H9 (cell line): Measurements from ENCODE around the gene DCAF5. TPM values are rescaled to one million over a fixed set of nuclear protein-coding genes. Genes with fewer than 3 reads are reported as not detected.
A peak's percentile ranks its signal among the peaks of the same experiment; 100 is the strongest.

ENCODE experiments used
- DNase-seq: peaks from one replicate; pipeline ENCODE4 v3.0.0-alpha.2; 2017
- H2AFZ ChIP-seq: one replicate; pipeline ENCODE4 v1.6.1; 2013; ENCODE audit warnings: mild to moderate bottlenecking, low read length, control low read depth, moderate library complexity
- H2AK5ac ChIP-seq: 2 replicates; pipeline ENCODE4 v1.6.1; 2013; ENCODE audit warnings: low read length, control low read depth, mixed read lengths; ENCODE audit not compliant: insufficient read length
- H2BK120ac ChIP-seq: one replicate; pipeline ENCODE4 v1.6.1; 2013; ENCODE audit warnings: low read depth, mild to moderate bottlenecking, low read length, control low read depth, inconsistent platforms; ENCODE audit not compliant: poor library complexity, severe bottlenecking
- H2BK12ac ChIP-seq: 2 replicates; pipeline ENCODE4 v1.6.1; 2013; ENCODE audit warnings: low read length, control low read depth, mixed read lengths, low read depth; ENCODE audit not compliant: insufficient read length
- H2BK15ac ChIP-seq: 2 replicates; pipeline ENCODE4 v1.6.1; 2013; ENCODE audit warnings: low read depth, low read length, control low read depth
- H2BK20ac ChIP-seq: one replicate; pipeline ENCODE4 v1.6.1; 2013; ENCODE audit warnings: low read depth, mild to moderate bottlenecking, low read length, control low read depth, inconsistent platforms; ENCODE audit not compliant: poor library complexity, severe bottlenecking
- H2BK5ac ChIP-seq: 2 replicates; pipeline ENCODE4 v1.6.1; 2013; ENCODE audit warnings: low read length, control low read depth, mixed read lengths; ENCODE audit not compliant: insufficient read length
- H3K14ac ChIP-seq: 2 replicates; pipeline ENCODE4 v1.6.1; 2013; ENCODE audit warnings: low read length, control low read depth; ENCODE audit not compliant: insufficient read depth
- H3K18ac ChIP-seq: 2 replicates; pipeline ENCODE4 v1.6.1; 2013; ENCODE audit warnings: low read depth, mild to moderate bottlenecking, mixed read lengths, low read length, control low read depth; ENCODE audit not compliant: insufficient read length
- H3K23ac ChIP-seq: 2 replicates; pipeline ENCODE4 v1.6.1; 2013; ENCODE audit warnings: low read length, control low read depth, mixed read lengths, low read depth; ENCODE audit not compliant: insufficient read length
- H3K23me2 ChIP-seq: 2 replicates; pipeline ENCODE4 v1.6.1; 2013; ENCODE audit warnings: low read depth, mild to moderate bottlenecking, mixed read lengths, low read length, control low read depth; ENCODE audit not compliant: insufficient read length, poor library complexity, severe bottlenecking
- H3K27ac ChIP-seq: 2 replicates; pipeline ENCODE4 v1.5.1; 2013; ENCODE audit warnings: low read length, control low read depth, mixed read lengths, low read depth; ENCODE audit not compliant: insufficient read length
- H3K27me3 ChIP-seq: 2 replicates; pipeline ENCODE4 v1.6.1; 2013; ENCODE audit warnings: low read length, control low read depth, inconsistent platforms; ENCODE audit not compliant: insufficient read depth
- H3K4ac ChIP-seq: 2 replicates; pipeline ENCODE4 v1.6.1; 2013; ENCODE audit warnings: low read depth, mild to moderate bottlenecking, control low read depth, inconsistent platforms, low read length, moderate library complexity
- H3K4me1 ChIP-seq: 2 replicates; pipeline ENCODE4 v1.6.1; 2013; ENCODE audit warnings: low read length, control low read depth, inconsistent platforms; ENCODE audit not compliant: insufficient read depth
- H3K4me2 ChIP-seq: 2 replicates; pipeline ENCODE4 v1.6.1; 2013; ENCODE audit warnings: low read length, control low read depth, mixed read lengths; ENCODE audit not compliant: insufficient read length, insufficient read depth
- H3K56ac ChIP-seq: 2 replicates; pipeline ENCODE4 v1.6.1; 2013; ENCODE audit warnings: low read depth, mild to moderate bottlenecking, mixed read lengths, low read length, control low read depth; ENCODE audit not compliant: insufficient read length
- H3K79me1 ChIP-seq: 2 replicates; pipeline ENCODE4 v1.6.1; 2013; ENCODE audit warnings: low read depth, mild to moderate bottlenecking, moderate library complexity, low read length, control low read depth, inconsistent platforms; ENCODE audit not compliant: insufficient read depth, poor library complexity, severe bottlenecking
- H3K79me2 ChIP-seq: 2 replicates; pipeline ENCODE4 v1.6.1; 2013; ENCODE audit warnings: low read length, control low read depth, inconsistent platforms; ENCODE audit not compliant: insufficient read depth
- H3K9ac ChIP-seq: 2 replicates; pipeline ENCODE4 v1.6.1; 2013; ENCODE audit warnings: low read length, control low read depth, mixed read lengths; ENCODE audit not compliant: insufficient read length; ENCODE audit errors: extremely low read depth
- H3K9me3 ChIP-seq: one replicate; pipeline ENCODE4 v1.6.1; 2013; ENCODE audit warnings: low read depth, low read length, inconsistent platforms; ENCODE audit not compliant: control insufficient read depth
- H3T11ph ChIP-seq: one replicate; pipeline ENCODE4 v1.6.1; 2013; ENCODE audit warnings: mild to moderate bottlenecking, low read length, control low read depth, inconsistent platforms
- H4K20me1 ChIP-seq: one replicate; pipeline ENCODE4 v1.6.1; 2013; ENCODE audit not compliant: control insufficient read depth, insufficient read length, insufficient read depth
- H4K5ac ChIP-seq: 2 replicates; pipeline ENCODE4 v1.6.1; 2013; ENCODE audit warnings: low read depth, mild to moderate bottlenecking, mixed read lengths, low read length, control low read depth; ENCODE audit not compliant: insufficient read length
- H4K8ac ChIP-seq: replicated peaks from 2 replicates; pipeline ENCODE4 v1.6.1; 2013; ENCODE audit warnings: low read length, control low read depth, mixed read lengths, low read depth; ENCODE audit not compliant: insufficient read length
- H4K91ac ChIP-seq: 2 replicates; pipeline ENCODE4 v1.6.1; 2013; ENCODE audit warnings: low read depth, mild to moderate bottlenecking, moderate library complexity, mixed read lengths, low read length, control low read depth; ENCODE audit not compliant: insufficient read length
- H3K27ac Mint-ChIP-seq, 3 experiments: 2 replicates in 2 of 3; 3 replicates in 1 of 3; pipeline ENCODE4 v1.8.0; 2020 to 2021; ENCODE audit warnings: mixed read lengths in 3 of 3, mild to moderate bottlenecking in 1 of 3, moderate library complexity in 1 of 3
- H3K27me3 Mint-ChIP-seq: 2 replicates; pipeline ENCODE4 v1.8.0; 2021; ENCODE audit warnings: low read depth, mild to moderate bottlenecking, moderate library complexity, mixed read lengths
- H3K36me3 Mint-ChIP-seq, 3 experiments: 2 replicates in 2 of 3; 3 replicates in 1 of 3; pipeline ENCODE4 v1.8.0; 2020 to 2021; ENCODE audit warnings: low read depth in 3 of 3, mixed read lengths in 3 of 3; ENCODE audit not compliant: insufficient read depth in 1 of 3
- H3K4me1 Mint-ChIP-seq, 2 experiments: 2 replicates each; pipeline ENCODE4 v1.8.0; 2020; ENCODE audit warnings: mixed read lengths in 2 of 2
- H3K4me3 Mint-ChIP-seq, 2 experiments: 2 replicates in 1 of 2; 3 replicates in 1 of 2; pipeline ENCODE4 v1.8.0; 2020 to 2021; ENCODE audit warnings: mild to moderate bottlenecking in 2 of 2, mixed read lengths in 2 of 2, moderate library complexity in 1 of 2
- H3K9me3 Mint-ChIP-seq, 2 experiments: 2 replicates in 1 of 2; 3 replicates in 1 of 2; pipeline ENCODE4 v1.8.0; 2020; ENCODE audit warnings: mild to moderate bottlenecking in 2 of 2, mixed read lengths in 2 of 2, moderate library complexity in 1 of 2
- CTCF ChIP-seq: fragments of 200-600 bp; sonication (generic); conservative IDR thresholded peaks from 3 replicates; pipeline ENCODE4 v1.8.0; 2021; ENCODE audit warnings: antibody characterized with exemption, mild to moderate bottlenecking
- WGBS: extraction: QIAGEN DNeasy Blood & Tissue Kit; methylation state at CpG from one replicate; pipeline ENCODE4 v1.1.7; 2013; ENCODE audit warnings: missing lambda C conversion rate, low lambda C conversion rate, mixed read lengths; ENCODE audit not compliant: insufficient read length; ENCODE audit errors: extremely low coverage; 5-methylcytosine and 5-hydroxymethylcytosine counted together
- total RNA-seq: library from RNA; stranded (reverse); gene quantifications from 2 replicates; pipeline ENCODE4 v1.2.1, GENCODE V29; 2021

Gene DCAF5
- total RNA-seq, 1 experiment from 2014 or later, result 31.4 TPM

- no peak for TF ChIP-seq CTCF
- Mint-ChIP-seq H3K27me3 (no peaks in the 10 kb centered on the region), H3K4me3 (no peak overlapping the region), H3K36me3 (peaks cover 2 to 22% (median 19%) of the 10 kb centered on the region in 3 experiments; a peak in 6 of 7 replicates), H3K4me1 (peaks cover 4 to 12% of the 10 kb centered on the region in 2 experiments; a peak in 2 of 4 replicates), H3K9me3 (no peaks in the 10 kb centered on the region), H3K27ac (peak overlapping the region in 2 of 3 experiments; percentile 45 to 78; a peak in 2 of 7 replicates)
- Histone ChIP-seq H3K79me1 (no peaks in the 10 kb centered on the region), H3K14ac (no peak overlapping the region), H4K5ac (no peak overlapping the region), H3K56ac (no peak overlapping the region), H3K18ac (no peak overlapping the region), H3K23me2 (no peaks in the 10 kb centered on the region), H4K8ac (no peak overlapping the region), H3K4me1 (peaks cover 2% of the 10 kb centered on the region; the same call in 1 of the 2 replicates), H2BK15ac (no peak overlapping the region), H3K27me3 (no peaks in the 10 kb centered on the region), H3K79me2 (no peaks in the 10 kb centered on the region), H2AFZ (no peak overlapping the region), H2BK12ac (no peak overlapping the region), H4K91ac (no peak overlapping the region), H3K23ac (no peak overlapping the region), H3T11ph (no peak overlapping the region), H2AK5ac (no peak overlapping the region), H2BK120ac (no peak overlapping the region), H3K9ac (no peak overlapping the region), H3K4me2 (no peak overlapping the region), H3K4ac (no peak overlapping the region), H3K9me3 (no peaks in the 10 kb centered on the region), H3K27ac (no peak overlapping the region), H4K20me1 (no peaks in the 10 kb centered on the region), H2BK5ac (no peak overlapping the region), H2BK20ac (no peak overlapping the region)
- DNase-seq, result no peak
- no CpG with 5 or more reads among the region's 2 CpGs for WGBS
Observed at GRCh38 chr14:69079747-69080146, 73.2 kb downstream of the DCAF5 start.
